Measurements from ENCODE around the gene HSBP1. TPM values are rescaled to one million over a fixed set of nuclear protein-coding genes. Genes with fewer than 3 reads are reported as not detected.

Gene HSBP1
- total RNA-seq, 2 donors from 2014 or later: 112 to 134 TPM

DNA sequence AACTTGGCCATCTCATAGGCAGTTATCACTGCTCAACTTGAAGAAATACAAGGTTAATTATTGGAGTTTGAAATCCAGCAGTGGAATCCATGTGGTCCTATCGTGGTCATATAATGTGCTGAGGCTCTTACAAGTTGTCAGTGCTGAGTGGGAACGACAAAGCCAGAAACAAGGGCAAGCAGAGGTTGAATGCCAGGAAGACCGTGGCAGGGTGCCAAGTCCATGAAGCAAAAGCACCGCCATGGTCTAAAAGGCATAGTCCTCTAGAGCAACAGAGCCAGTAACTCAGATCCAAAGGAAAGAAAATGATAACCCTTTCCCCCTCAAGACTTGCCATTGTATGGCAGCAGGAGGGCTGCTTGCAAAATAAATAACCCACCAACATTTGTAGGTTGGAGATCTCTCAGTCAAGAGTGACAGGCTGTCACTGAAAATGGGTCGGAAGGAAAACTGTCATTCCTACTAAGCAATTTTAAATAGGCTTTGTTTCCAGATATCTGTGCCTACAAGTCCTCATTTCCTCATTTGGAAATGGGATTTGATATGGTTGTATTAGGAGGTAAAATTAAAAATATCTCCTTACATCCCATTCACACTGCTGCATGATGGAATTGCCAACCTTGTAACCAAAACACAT lies 36.4 kb upstream of the HSBP1 start:
- Histone ChIP-seq H3K36me3 (no peaks in the 10 kb centered on the region), H3K27me3 (no peaks in the 10 kb centered on the region), H3K9me3 (no peaks in the 10 kb centered on the region), H3K9ac (ENCODE audit: low read depth in 2 of 2, low read length in 2 of 2) (no peak overlapping the region), H3K4me1 (no peaks in the 10 kb centered on the region), H3K27ac (no peak overlapping the region), H3K4me3 (no peak overlapping the region)
- DNase-seq: no peak
- intact Hi-C loops (cut with DNase I): no loop called here
- TF ChIP-seq, protein P1, sequence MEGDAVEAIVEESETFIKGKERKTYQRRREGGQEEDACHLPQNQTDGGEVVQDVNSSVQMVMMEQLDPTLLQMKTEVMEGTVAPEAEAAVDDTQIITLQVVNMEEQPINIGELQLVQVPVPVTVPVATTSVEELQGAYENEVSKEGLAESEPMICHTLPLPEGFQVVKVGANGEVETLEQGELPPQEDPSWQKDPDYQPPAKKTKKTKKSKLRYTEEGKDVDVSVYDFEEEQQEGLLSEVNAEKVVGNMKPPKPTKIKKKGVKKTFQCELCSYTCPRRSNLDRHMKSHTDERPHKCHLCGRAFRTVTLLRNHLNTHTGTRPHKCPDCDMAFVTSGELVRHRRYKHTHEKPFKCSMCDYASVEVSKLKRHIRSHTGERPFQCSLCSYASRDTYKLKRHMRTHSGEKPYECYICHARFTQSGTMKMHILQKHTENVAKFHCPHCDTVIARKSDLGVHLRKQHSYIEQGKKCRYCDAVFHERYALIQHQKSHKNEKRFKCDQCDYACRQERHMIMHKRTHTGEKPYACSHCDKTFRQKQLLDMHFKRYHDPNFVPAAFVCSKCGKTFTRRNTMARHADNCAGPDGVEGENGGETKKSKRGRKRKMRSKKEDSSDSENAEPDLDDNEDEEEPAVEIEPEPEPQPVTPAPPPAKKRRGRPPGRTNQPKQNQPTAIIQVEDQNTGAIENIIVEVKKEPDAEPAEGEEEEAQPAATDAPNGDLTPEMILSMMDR (IDR thresholded peaks at IDR 0.05): no peak

GRCh38 chr16:83772806-83773205 lies 35.0 kb upstream of the HSBP1 start:
- intact Hi-C loops (cut with DNase I): no loop called here
- H3K4me1 ChIP-seq: no peaks in the 10 kb centered on the region
- no peak overlapping the region for H3K27ac ChIP-seq
- DNase-seq: no peak
- no peaks in the 10 kb centered on the region for H3K27me3 ChIP-seq
- no peaks in the 10 kb centered on the region for H3K36me3 ChIP-seq
- H3K4me3 ChIP-seq: no peak overlapping the region
- H3K9ac ChIP-seq (ENCODE audit: low read depth in 2 of 2, low read length in 2 of 2): no peak overlapping the region
- H3K9me3 ChIP-seq: no peaks in the 10 kb centered on the region
- TF ChIP-seq, protein P1 (IDR thresholded peaks at IDR 0.05): no peak

DNA sequence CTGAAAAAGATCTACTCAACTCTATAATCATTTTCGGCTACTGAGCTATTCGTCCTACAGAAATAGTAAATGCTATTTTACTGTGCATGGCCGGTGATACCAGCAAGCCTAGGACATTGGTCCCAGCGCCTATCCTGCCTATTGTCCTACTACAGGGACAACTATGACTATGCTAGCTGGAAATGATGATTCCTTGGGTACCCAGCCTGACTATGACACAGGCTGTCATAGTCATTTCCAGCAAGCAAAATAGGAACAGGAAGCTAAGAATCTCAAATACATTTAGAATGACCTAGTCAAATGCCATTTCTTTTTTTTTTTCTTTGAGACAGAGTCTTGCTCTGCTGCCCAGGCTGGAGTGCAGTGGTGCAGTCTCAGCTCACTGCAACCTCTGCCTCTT lies 33.7 kb upstream of the HSBP1 start:
- no peaks in the 10 kb centered on the region for H3K4me1 ChIP-seq
- H3K4me3 ChIP-seq: no peak overlapping the region
- TF ChIP-seq, protein P1 (IDR thresholded peaks at IDR 0.05): no peak
- H3K9me3 ChIP-seq: no peaks in the 10 kb centered on the region
- H3K27ac ChIP-seq: no peak overlapping the region
- no peaks in the 10 kb centered on the region for H3K27me3 ChIP-seq
- intact Hi-C loops (cut with DNase I): no loop called here
- no peak for DNase-seq
- H3K36me3 ChIP-seq: no peaks in the 10 kb centered on the region
- H3K9ac ChIP-seq (ENCODE audit: low read depth in 2 of 2, low read length in 2 of 2): no peak overlapping the region

GRCh38 chr16:83776944-83777343 lies 30.8 kb upstream of the HSBP1 start:
- Histone ChIP-seq H3K9me3 (no peaks in the 10 kb centered on the region), H3K36me3 (no peaks in the 10 kb centered on the region), H3K9ac (ENCODE audit: low read depth in 2 of 2, low read length in 2 of 2) (no peak overlapping the region), H3K4me1 (no peaks in the 10 kb centered on the region), H3K4me3 (no peak overlapping the region), H3K27me3 (no peaks in the 10 kb centered on the region), H3K27ac (no peak overlapping the region)
- intact Hi-C loops (cut with DNase I): no loop called here
- TF ChIP-seq, protein P1 (IDR thresholded peaks at IDR 0.05): no peak
- no peak for DNase-seq

GRCh38 chr16:83779886-83780285 lies 27.9 kb upstream of the HSBP1 start:
- Histone ChIP-seq H3K4me3 (no peak overlapping the region), H3K9me3 (no peaks in the 10 kb centered on the region), H3K36me3 (no peaks in the 10 kb centered on the region), H3K27me3 (no peaks in the 10 kb centered on the region), H3K4me1 (no peaks in the 10 kb centered on the region), H3K9ac (ENCODE audit: low read depth in 2 of 2, low read length in 2 of 2) (no peak overlapping the region), H3K27ac (no peak overlapping the region)
- TF ChIP-seq, protein P1 (IDR thresholded peaks at IDR 0.05): no peak
- no peak for DNase-seq
- intact Hi-C loops (cut with DNase I): no loop called here
